Measurements from ENCODE around the gene PROK1. TPM values are rescaled to one million over a fixed set of nuclear protein-coding genes. Genes with fewer than 3 reads are reported as not detected.

PROK1 gene
- polyA plus RNA-seq, 3 donors = not detected

GRCh38 chr1:110485725-110486124, 34.8 kb downstream of the PROK1 start:
- no peaks in the 10 kb centered on the region for H3K79me2 ChIP-seq (ENCODE audit: insufficient read depth, low read length)
- no peaks in the 10 kb centered on the region for H4K20me1 ChIP-seq (ENCODE audit: insufficient read depth, low read length)
- H3K4me1 Mint-ChIP-seq = peaks cover 17% of the 10 kb centered on the region
- H3K4me2 ChIP-seq (replicated peaks; ENCODE audit: extremely low read depth, low read length, poor library complexity, severe bottlenecking) = no peak overlapping the region
- H3K9me3 ChIP-seq (replicated peaks in 1 of 2; ENCODE audit: control insufficient read depth in 1 of 2, insufficient read depth in 1 of 2, low read length in 2 of 2) = no peaks in the 10 kb centered on the region
- H3K27me3 ChIP-seq (ENCODE audit: control insufficient read depth in 2 of 2, insufficient read depth in 2 of 2, low read length in 2 of 2) = no peaks in the 10 kb centered on the region
- H3K27ac Mint-ChIP-seq = peak overlapping the region in 1 of 7 donors; percentile 47
- no peak overlapping the region for H3K27ac ChIP-seq (ENCODE audit: low read depth in 1 of 2, low read length in 2 of 2)
- WGBS (ENCODE audit: insufficient coverage) = 50% methylated on average over 2 of the region's 2 CpGs
- no peak for DNase-seq
- intact Hi-C loops (cut with micrococcal nuclease) = no loop called here
- no peaks in the 10 kb centered on the region for H3K36me3 Mint-ChIP-seq
- peaks cover 11 to 17% of the 10 kb centered on the region in 2 donors for H3K4me1 ChIP-seq (ENCODE audit: control insufficient read depth in 1 of 2, insufficient read depth in 2 of 2, low read length in 2 of 2)
- no peak overlapping the region for H3K9ac ChIP-seq (ENCODE audit: insufficient read depth, low read length, poor library complexity, severe bottlenecking)
- H3K36me3 ChIP-seq (replicated peaks in 1 of 2; ENCODE audit: control insufficient read depth in 1 of 2, insufficient read depth in 2 of 2, low read length in 2 of 2) = no peaks in the 10 kb centered on the region
- H3K9me3 Mint-ChIP-seq = no peaks in the 10 kb centered on the region
- no peak overlapping the region for H3K4me3 ChIP-seq (replicated peaks in 1 of 3; ENCODE audit: low read depth in 2 of 3, low read length in 3 of 3)
- no peak overlapping the region for H3K4me3 Mint-ChIP-seq
- no peak for TF ChIP-seq CTCF (IDR thresholded peaks at IDR 0.05)
- no peak overlapping the region for H2AFZ ChIP-seq (ENCODE audit: insufficient read depth, low read depth, low read length, poor library complexity, severe bottlenecking)
- H3K27me3 Mint-ChIP-seq (ENCODE audit: low read depth in 3 of 3) = peaks cover 0 to 5% (median 4%) of the 10 kb centered on the region in 3 donors

DNA sequence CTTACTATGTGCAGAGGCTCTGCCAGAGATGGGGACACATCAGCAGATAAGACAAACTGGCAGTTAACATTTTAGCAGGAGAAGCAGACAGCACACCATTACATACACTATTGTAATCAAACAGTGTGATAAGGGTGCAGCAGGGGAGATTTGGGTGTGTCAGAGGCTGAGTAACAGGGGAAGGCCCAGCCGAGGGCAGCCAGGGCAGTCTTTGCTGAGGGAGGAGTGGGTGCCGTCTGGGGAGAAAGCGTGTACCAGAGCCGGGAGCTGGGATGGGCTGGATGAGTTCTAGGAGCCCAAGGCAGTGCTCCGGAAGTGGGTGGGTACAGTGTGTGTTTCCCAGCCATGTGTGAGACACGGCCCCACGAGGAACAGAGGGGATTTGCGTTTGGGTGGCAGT, 36.8 kb downstream of the PROK1 start:
- intact Hi-C loops (cut with micrococcal nuclease) = no loop called here
- H3K9me3 Mint-ChIP-seq = no peaks in the 10 kb centered on the region
- WGBS (ENCODE audit: insufficient coverage) = 97% methylated on average over 4 of the region's 8 CpGs

More for the DNA sequence above, 36.8 kb downstream of the PROK1 start:
- no peaks in the 10 kb centered on the region for H3K9me3 ChIP-seq (replicated peaks in 1 of 2; ENCODE audit: control insufficient read depth in 1 of 2, insufficient read depth in 1 of 2, low read length in 2 of 2)
- no peaks in the 10 kb centered on the region for H4K20me1 ChIP-seq (ENCODE audit: insufficient read depth, low read length)
- Mint-ChIP-seq H3K4me1 (peaks cover 7% of the 10 kb centered on the region), H3K27me3 (ENCODE audit: low read depth in 3 of 3) (peaks cover 3 to 5% (median 4%) of the 10 kb centered on the region in 3 donors), H3K4me3 (no peak overlapping the region), H3K36me3 (no peaks in the 10 kb centered on the region), H3K27ac (no peak overlapping the region)
- no peak for DNase-seq
- no peak overlapping the region for H3K4me3 ChIP-seq (replicated peaks in 1 of 3; ENCODE audit: low read depth in 2 of 3, low read length in 3 of 3)
- no peaks in the 10 kb centered on the region for H3K79me2 ChIP-seq (ENCODE audit: insufficient read depth, low read length)
- no peak for TF ChIP-seq CTCF (IDR thresholded peaks at IDR 0.05)
- no peaks in the 10 kb centered on the region for H3K36me3 ChIP-seq (replicated peaks in 1 of 2; ENCODE audit: control insufficient read depth in 1 of 2, insufficient read depth in 2 of 2, low read length in 2 of 2)
- no peak overlapping the region for H3K27ac ChIP-seq (ENCODE audit: low read depth in 1 of 2, low read length in 2 of 2)
- H2AFZ ChIP-seq (ENCODE audit: insufficient read depth, low read depth, low read length, poor library complexity, severe bottlenecking) = no peak overlapping the region
- no peak overlapping the region for H3K9ac ChIP-seq (ENCODE audit: insufficient read depth, low read length, poor library complexity, severe bottlenecking)
- no peaks in the 10 kb centered on the region for H3K27me3 ChIP-seq (ENCODE audit: control insufficient read depth in 2 of 2, insufficient read depth in 2 of 2, low read length in 2 of 2)
- H3K4me2 ChIP-seq (replicated peaks; ENCODE audit: extremely low read depth, low read length, poor library complexity, severe bottlenecking) = no peak overlapping the region
- peaks cover 3 to 6% of the 10 kb centered on the region in 2 donors for H3K4me1 ChIP-seq (ENCODE audit: control insufficient read depth in 1 of 2, insufficient read depth in 2 of 2, low read length in 2 of 2)
